Left ventricle myocardium inferior (tissue), 1 donor: ENCODE data around the gene GTF3C5. TPM values are rescaled to one million over a fixed set of nuclear protein-coding genes. Genes with fewer than 3 reads are reported as not detected.

ENCODE experiments used
- DNase-seq: peaks from one replicate; pipeline ENCODE4 v3.0.0-alpha.2; 2020
- H3K27ac ChIP-seq: fragments of 200-600 bp; replicated peaks from 2 replicates; pipeline ENCODE4 v1.8.0; 2021
- H3K27me3 ChIP-seq: fragments of 200-600 bp; 2 replicates; pipeline ENCODE4 v1.8.0; 2021; ENCODE audit warnings: low read depth
- H3K36me3 ChIP-seq: fragments of 200-600 bp; 2 replicates; pipeline ENCODE4 v1.8.0; 2021
- H3K4me1 ChIP-seq: fragments of 200-600 bp; 2 replicates; pipeline ENCODE4 v1.8.0; 2021
- H3K4me3 ChIP-seq: fragments of 200-600 bp; 2 replicates; pipeline ENCODE4 v1.8.0; 2021; ENCODE audit warnings: mild to moderate bottlenecking, moderate library complexity
- H3K9me3 ChIP-seq: fragments of 200-600 bp; replicated peaks from 2 replicates; pipeline ENCODE4 v1.8.0; 2021
- intact Hi-C: fragments of 100-400 bp; cut with micrococcal nuclease; formaldehyde crosslinking; loops from one replicate; pipeline ENCODE4 v1.11.0; 2022
- total RNA-seq: library from RNA; stranded (reverse); fragmentation: NEBNext Ultra II Directional; extraction: Animal tissue kit (Norgen Biotek cat#: 25700); gene quantifications from one replicate; pipeline ENCODE4 v1.2.1, GENCODE V29; 2021
- TF ChIP-seq, protein P1 (sequence below): fragments of 200-600 bp; IDR thresholded peaks from 2 replicates; pipeline ENCODE4 v1.8.0; 2021; ENCODE audit warnings: antibody characterized with exemption, mild to moderate bottlenecking, borderline replicate concordance
- donor health status: DM: no; HTN: yes; CAD: no; lungs with severe emphysema.

Gene GTF3C5
- total RNA-seq, 1 donor from 2014 or later: 36.0 TPM

DNA sequence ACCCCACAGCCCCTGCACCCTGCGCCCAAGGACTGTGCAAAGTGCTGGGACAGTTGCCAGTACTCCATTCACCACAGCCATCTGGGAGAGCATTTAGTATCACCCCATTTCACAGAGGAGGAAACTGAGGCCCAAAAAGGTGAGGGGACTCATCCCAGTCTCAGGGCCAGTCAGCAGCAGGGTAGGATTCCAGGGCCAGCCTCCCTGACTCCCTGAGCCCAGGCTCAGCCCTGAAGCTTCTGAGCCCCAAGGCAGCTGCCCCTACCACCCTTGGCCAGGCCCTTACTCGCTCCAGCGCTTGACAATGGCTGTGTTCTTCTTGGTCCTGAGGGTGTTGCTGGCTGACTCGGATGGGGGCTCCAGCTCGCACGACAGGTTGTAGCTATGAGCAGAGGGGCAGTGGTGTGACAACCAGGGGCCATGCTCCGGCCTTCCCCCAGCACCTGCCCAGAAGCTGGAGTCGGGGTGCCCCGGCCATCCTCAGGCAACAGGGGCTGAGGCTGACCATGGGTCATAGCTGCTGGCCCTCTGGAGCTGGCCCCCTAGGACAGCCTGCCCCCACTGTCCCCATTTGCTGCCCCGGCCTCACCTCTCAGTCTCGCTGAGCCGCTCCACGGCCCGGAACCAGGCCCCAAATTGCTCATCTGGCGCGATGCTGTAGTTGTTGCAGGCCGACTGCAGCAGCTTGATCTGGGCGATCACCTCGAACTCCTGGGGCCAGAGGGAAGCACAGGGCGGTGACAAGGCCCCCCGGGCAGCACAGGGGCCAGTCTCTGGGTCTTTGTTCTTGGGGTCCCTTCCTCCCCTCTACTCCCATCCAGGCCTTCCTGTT, 71.6 kb downstream of the GTF3C5 start:
- intact Hi-C loops: no loop called here
- TF ChIP-seq, protein P1, sequence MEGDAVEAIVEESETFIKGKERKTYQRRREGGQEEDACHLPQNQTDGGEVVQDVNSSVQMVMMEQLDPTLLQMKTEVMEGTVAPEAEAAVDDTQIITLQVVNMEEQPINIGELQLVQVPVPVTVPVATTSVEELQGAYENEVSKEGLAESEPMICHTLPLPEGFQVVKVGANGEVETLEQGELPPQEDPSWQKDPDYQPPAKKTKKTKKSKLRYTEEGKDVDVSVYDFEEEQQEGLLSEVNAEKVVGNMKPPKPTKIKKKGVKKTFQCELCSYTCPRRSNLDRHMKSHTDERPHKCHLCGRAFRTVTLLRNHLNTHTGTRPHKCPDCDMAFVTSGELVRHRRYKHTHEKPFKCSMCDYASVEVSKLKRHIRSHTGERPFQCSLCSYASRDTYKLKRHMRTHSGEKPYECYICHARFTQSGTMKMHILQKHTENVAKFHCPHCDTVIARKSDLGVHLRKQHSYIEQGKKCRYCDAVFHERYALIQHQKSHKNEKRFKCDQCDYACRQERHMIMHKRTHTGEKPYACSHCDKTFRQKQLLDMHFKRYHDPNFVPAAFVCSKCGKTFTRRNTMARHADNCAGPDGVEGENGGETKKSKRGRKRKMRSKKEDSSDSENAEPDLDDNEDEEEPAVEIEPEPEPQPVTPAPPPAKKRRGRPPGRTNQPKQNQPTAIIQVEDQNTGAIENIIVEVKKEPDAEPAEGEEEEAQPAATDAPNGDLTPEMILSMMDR: no peak
- DNase-seq: no peak

DNA sequence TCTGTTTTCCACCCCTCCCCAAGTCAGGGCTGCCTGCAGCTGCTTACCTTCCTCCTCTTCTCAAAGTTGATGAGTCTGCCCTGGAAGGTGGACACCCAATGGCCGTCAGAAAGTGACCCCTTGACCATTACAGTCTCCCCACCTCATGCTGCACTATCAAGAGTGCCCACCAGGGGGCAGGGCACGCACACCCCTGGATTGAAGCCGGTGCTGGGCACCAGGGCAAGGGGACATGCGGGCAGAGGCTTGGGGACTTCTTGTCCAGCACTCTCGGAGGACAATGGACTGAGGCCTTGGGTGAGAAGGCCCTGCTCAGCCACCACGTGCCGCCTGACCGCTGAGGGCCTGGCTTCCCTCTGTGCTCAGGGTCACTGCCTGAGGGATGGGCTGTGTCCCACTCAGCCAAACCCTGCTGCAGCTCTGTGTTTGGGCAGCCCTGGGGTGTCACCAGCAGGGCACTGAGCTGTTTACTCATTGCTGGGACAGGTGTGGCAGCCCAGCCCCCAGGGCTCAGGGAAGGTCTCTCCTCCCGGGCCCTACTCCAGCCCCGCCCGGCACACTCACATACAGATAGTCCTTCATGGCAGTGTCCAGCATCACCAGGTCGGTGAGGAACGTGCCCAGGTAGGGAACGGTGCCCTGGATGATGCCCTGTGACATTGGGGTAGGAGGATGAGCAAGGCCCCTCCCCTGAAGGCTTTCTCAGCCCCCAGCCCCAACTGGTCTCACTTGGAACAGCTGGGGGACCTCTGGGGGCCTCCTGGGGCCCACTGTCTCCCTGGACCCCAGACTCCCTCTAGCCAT, 72.6 kb downstream of the GTF3C5 start:
- Histone ChIP-seq H3K27ac (peak overlapping the region; percentile 9), H3K4me1 (peaks cover 17% of the 10 kb centered on the region), H3K9me3 (no peaks in the 10 kb centered on the region), H3K27me3 (no peaks in the 10 kb centered on the region), H3K4me3 (no peak overlapping the region), H3K36me3 (peaks cover 97% of the 10 kb centered on the region)
- DNase-seq: peak; percentile 70
- intact Hi-C loops: no loop called here
- TF ChIP-seq, protein P1: peak; percentile 98

More for the DNA sequence above, 71.6 kb downstream of the GTF3C5 start:
- Histone ChIP-seq H3K4me3 (no peak overlapping the region), H3K4me1 (peaks cover 17% of the 10 kb centered on the region), H3K36me3 (peaks cover 97% of the 10 kb centered on the region), H3K27me3 (no peaks in the 10 kb centered on the region), H3K27ac (no peak overlapping the region), H3K9me3 (peaks cover under 1% of the 10 kb centered on the region)

DNA sequence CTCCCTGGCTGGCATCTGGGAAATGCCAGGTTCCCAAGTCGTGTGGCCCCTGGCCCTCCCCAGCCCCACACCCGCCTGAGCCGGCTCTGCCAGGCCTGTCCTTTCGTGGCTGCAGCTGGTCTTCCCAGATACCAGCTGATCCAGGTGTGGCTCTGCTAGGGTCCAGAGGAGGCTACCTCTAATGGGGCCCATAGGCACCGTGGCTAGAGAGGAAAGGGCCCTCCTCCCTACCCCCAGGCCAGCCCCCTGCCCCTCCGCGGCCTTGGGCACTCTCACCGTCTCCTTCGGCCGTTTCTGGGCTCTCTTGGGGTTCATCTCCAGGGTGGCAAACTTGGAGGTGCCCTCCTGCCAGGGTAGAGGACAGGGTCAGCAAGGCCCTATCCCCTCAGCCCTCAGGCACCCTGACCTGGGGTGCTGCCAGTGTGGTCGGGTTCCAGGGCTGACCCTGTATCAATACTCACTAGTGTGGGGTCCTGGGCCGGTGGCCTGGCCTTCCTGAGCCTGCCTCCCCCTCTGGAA, 73.2 kb downstream of the GTF3C5 start:
- Histone ChIP-seq H3K36me3 (peaks cover 97% of the 10 kb centered on the region), H3K4me1 (peaks cover 17% of the 10 kb centered on the region), H3K27ac (no peak overlapping the region), H3K9me3 (no peaks in the 10 kb centered on the region), H3K27me3 (no peaks in the 10 kb centered on the region), H3K4me3 (no peak overlapping the region)
- DNase-seq: no peak
- intact Hi-C loops: loop anchor here (2.0 kb wide), 1 partner anchor 41 kb away; no protein-coding TSS in a partner anchor
- TF ChIP-seq, protein P1: no peak

DNA sequence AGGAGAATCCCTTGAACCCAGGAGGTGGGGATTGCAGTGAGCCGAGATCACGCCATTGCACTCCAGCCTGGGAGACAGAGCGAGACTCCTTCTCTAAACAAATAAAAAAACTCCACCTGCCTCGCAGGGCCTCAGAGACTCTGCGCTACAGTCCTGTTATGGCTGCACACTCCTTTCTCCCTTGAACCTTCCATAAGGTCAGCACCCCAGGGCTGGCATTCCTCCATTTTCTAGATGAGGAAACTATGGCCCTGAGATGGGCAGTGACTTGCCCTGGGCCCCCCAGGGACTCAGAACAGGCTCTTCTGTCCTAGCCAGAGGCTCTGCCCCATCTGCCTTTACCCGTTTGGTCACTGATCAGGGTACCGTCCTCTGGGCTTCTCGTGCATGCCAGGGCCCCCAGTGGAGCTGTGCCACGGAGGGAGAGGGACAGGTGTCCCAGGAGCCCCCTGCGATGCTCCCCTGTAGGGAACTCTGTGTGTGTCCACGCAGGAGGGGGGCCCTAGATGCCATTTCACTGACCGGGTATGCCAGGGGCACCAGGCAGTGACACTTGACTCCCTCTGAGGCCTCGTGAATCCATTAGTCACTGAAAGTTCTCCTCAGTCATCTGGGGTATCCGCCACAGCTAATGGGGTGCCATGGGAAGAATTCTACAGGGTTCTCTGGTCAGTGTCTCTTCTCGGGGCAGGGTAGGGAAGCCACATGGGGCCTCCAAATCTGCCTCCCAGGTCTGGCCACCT, 74.1 kb downstream of the GTF3C5 start:
- Histone ChIP-seq H3K27ac (no peak overlapping the region), H3K4me3 (no peak overlapping the region), H3K9me3 (no peaks in the 10 kb centered on the region), H3K27me3 (no peaks in the 10 kb centered on the region), H3K4me1 (peaks cover 15% of the 10 kb centered on the region), H3K36me3 (peaks cover 97% of the 10 kb centered on the region)
- TF ChIP-seq, protein P1: no peak
- intact Hi-C loops: loop anchor here (2.0 kb wide), 1 partner anchor 40 kb away; no protein-coding TSS in a partner anchor
- DNase-seq: no peak

DNA sequence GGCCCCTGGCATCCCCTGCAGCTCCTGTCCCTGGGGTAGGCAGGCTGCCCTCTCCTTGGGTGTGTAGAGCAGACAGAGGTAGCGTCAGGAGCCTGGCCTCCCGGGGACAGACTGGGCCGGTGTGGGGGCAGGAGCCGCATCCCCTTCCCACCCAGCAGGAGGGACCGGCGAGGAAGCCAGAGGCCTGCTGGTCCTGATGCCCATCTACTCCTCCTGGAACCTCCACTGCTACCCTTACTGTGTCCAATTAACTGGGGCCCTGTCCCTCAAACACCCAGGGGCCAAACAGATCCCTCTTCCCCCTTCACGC, 74.6 kb downstream of the GTF3C5 start:
- DNase-seq: no peak
- peaks cover 10% of the 10 kb centered on the region for H3K4me1 ChIP-seq
- no peaks in the 10 kb centered on the region for H3K9me3 ChIP-seq
- TF ChIP-seq, protein P1: no peak
- intact Hi-C loops: loop anchor here (2.0 kb wide), 1 partner anchor 39 kb away; no protein-coding TSS in a partner anchor
- H3K27ac ChIP-seq: no peak overlapping the region
- peaks cover 97% of the 10 kb centered on the region for H3K36me3 ChIP-seq
- H3K27me3 ChIP-seq: no peaks in the 10 kb centered on the region
- no peak overlapping the region for H3K4me3 ChIP-seq
